ENCODE data around the gene MYPN.

DNA sequence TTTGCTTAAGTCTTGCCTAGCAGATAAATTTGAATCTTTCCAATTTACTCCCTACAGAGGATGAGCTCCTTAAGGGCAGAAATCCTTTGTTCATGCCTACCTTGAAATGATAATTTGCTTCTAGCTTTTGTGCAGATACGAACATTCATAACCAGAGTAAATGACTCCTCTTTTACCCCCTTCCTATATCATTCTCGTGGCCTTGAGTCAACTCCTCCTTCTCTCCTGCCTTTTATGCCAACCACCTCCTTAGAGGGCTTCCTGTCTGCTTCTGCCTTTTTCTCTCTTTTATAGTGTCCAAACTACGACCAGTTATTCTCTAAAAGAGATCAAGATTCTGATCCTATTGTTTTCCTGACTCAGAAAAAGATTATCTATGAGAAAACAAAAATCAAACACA lies 36.4 kb downstream of the MYPN start:
- TF ChIP-seq, protein P1, sequence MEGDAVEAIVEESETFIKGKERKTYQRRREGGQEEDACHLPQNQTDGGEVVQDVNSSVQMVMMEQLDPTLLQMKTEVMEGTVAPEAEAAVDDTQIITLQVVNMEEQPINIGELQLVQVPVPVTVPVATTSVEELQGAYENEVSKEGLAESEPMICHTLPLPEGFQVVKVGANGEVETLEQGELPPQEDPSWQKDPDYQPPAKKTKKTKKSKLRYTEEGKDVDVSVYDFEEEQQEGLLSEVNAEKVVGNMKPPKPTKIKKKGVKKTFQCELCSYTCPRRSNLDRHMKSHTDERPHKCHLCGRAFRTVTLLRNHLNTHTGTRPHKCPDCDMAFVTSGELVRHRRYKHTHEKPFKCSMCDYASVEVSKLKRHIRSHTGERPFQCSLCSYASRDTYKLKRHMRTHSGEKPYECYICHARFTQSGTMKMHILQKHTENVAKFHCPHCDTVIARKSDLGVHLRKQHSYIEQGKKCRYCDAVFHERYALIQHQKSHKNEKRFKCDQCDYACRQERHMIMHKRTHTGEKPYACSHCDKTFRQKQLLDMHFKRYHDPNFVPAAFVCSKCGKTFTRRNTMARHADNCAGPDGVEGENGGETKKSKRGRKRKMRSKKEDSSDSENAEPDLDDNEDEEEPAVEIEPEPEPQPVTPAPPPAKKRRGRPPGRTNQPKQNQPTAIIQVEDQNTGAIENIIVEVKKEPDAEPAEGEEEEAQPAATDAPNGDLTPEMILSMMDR (IDR thresholded peaks at IDR 0.05): no peak
- no peak for TF ChIP-seq POLR2A (IDR thresholded peaks at IDR 0.05)
